Mesodermal cell (in vitro differentiated cells): ENCODE results near the gene RBBP8.

Experiments used
- H3K27ac ChIP-seq: 2 replicates; pipeline ENCODE4 v1.7.0; 2013; ENCODE audit warnings: mild to moderate bottlenecking, low read depth, low read length, moderate library complexity; ENCODE audit not compliant: severe bottlenecking
- H3K36me3 ChIP-seq: 2 replicates; pipeline ENCODE4 v1.7.1; 2013; ENCODE audit warnings: mild to moderate bottlenecking, low read length, moderate library complexity; ENCODE audit not compliant: control insufficient read depth, insufficient read depth
- H3K4me1 ChIP-seq: one replicate; pipeline ENCODE4 v1.7.1; 2013; ENCODE audit warnings: mild to moderate bottlenecking, low read length; ENCODE audit not compliant: insufficient read depth, control insufficient read depth, poor library complexity, severe bottlenecking
- H3K4me3 ChIP-seq: 2 replicates; pipeline ENCODE4 v1.7.0; 2013; ENCODE audit warnings: low read length, control low read depth, mild to moderate bottlenecking; ENCODE audit not compliant: insufficient read depth, poor library complexity, severe bottlenecking; ENCODE audit errors: extremely low read depth
- H3K9me3 ChIP-seq: 2 replicates; pipeline ENCODE4 v1.7.1; 2013; ENCODE audit warnings: mild to moderate bottlenecking, low read length, moderate library complexity; ENCODE audit not compliant: control insufficient read depth
- WGBS, 2 experiments: methylation state at CpG; one replicate each; pipeline ENCODE4 v1.1.5; 2013; ENCODE audit warnings: missing lambda C conversion rate in 2 of 2; ENCODE audit not compliant: insufficient coverage in 2 of 2; 5-methylcytosine and 5-hydroxymethylcytosine counted together

The RBBP8 gene

GRCh38 chr18:23037646-23038045 is 104.5 kb downstream of the RBBP8 start:
- no peak overlapping the region for H3K4me3 ChIP-seq
- no CpG with 5 or more reads among the region's 2 CpGs for WGBS, 2 experiments
- H3K9me3 ChIP-seq: no peaks in the 10 kb centered on the region
- peaks cover 2% of the 10 kb centered on the region for H3K4me1 ChIP-seq
- H3K36me3 ChIP-seq: no peaks in the 10 kb centered on the region
- no peak overlapping the region for H3K27ac ChIP-seq

DNA sequence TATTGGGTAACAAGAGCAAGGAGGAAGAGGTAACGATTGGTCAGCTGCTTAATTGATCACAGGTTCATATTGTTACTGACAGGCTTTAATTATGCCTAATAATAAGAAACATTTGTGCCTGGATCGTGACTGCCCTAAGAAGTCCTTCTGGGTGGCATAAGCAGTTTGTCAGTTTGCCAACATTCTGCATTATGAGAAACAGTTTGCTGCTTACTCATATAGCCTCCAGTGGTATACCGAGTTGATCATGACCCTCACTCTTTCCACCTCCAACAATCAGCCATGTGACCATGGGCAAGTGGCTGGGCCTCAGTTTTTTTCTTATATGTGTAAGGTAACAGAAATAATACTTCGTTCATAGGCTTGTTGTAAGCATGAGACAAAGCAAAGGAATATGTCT is 105.6 kb downstream of the RBBP8 start:
- H3K4me1 ChIP-seq: no peaks in the 10 kb centered on the region
- no peak overlapping the region for H3K27ac ChIP-seq
- WGBS, 2 experiments: 86 to 88% methylated on average over 2 of the region's 4 CpGs
- no peaks in the 10 kb centered on the region for H3K9me3 ChIP-seq
- no peak overlapping the region for H3K4me3 ChIP-seq
- no peaks in the 10 kb centered on the region for H3K36me3 ChIP-seq

DNA sequence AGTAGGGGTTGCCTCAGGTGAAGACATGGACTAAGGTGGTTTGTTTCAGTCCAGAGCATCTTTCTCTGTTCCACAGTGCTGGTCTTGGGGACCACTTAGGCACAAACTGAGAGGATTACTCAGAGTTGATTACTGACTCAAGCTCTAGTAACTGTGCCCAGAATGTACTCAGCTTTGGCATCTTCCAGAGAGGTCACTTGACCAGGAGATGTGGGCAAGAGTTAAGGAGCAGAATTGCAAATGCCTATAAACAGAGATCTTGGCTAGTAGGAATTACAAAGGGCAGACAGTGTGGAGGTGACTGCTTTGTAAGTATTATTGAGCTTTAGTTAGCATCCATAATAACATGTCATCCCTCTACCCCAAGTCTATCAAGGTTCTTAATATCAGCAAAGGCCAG is 109.0 kb downstream of the RBBP8 start:
- Histone ChIP-seq H3K4me3 (no peak overlapping the region), H3K27ac (no peak overlapping the region), H3K36me3 (no peaks in the 10 kb centered on the region), H3K9me3 (no peaks in the 10 kb centered on the region), H3K4me1 (no peaks in the 10 kb centered on the region)

DNA sequence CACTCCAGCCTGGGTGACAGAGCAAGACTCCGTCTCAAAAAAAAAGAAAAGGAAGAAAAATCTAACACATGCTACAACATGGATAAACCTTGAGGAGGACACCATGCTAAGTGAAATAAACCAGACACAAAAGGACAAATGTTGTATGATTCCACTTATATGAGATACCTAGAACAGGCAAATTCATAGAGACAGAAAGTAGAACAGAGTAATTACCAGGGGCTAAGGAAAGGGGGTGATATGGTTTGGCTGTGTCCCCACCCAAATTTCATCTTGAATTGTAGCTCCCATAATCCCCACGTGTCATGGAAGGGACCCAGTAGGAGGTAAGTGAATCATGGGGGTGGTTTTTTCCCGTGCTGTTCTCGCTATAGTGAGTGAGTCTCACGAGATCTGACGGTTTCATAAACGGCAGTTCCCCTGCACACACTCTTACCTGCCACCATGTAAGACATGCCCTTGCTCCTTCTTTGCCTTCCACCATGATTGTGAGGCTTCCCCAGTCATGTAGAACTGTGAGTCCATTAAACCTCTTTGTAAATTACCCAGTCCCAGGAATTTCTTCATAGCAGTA is 110.8 kb downstream of the RBBP8 start:
- Histone ChIP-seq H3K4me1 (no peaks in the 10 kb centered on the region), H3K9me3 (no peaks in the 10 kb centered on the region), H3K27ac (no peak overlapping the region), H3K36me3 (no peaks in the 10 kb centered on the region), H3K4me3 (no peak overlapping the region)
- 83 to 95% methylated on average over 1 to 3 of the region's 7 CpGs for WGBS, 2 experiments

DNA sequence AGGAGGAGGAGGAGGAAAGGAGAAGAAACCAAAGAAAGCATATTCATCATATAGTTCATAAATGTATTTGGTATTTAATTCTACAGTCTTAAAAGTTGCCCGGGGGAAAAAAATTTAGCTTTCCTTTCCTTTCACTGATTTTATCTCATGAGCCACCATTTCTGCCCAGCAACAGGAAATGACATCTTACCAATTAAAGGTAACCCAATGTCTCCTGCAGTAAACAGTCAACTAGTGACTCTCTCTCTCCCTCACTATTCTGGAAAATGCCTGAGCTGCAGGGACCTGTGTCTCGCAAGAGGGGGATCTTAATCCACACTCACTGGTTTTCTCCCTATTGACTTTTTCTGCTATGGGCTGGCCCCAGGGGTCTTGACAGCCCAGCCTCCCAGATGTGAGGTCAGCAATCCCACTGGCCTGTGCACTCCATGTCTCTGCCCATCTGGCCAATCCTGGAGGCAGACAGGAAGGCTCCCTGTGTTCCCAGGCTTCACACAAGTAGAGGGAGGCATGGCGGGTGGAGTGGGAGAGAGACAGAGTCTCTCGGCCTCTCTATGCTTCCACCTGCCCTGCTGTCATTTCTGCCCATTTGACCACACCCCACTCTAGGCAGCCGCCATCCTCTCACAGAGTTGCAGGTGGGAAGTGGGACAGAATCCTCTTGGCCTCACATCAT is 116.7 kb downstream of the RBBP8 start:
- 93 to 100% methylated on average over 3 of the region's 5 CpGs for WGBS, 2 experiments
- Histone ChIP-seq H3K4me1 (no peaks in the 10 kb centered on the region), H3K4me3 (no peak overlapping the region), H3K27ac (no peak overlapping the region), H3K36me3 (no peaks in the 10 kb centered on the region), H3K9me3 (no peaks in the 10 kb centered on the region)

DNA sequence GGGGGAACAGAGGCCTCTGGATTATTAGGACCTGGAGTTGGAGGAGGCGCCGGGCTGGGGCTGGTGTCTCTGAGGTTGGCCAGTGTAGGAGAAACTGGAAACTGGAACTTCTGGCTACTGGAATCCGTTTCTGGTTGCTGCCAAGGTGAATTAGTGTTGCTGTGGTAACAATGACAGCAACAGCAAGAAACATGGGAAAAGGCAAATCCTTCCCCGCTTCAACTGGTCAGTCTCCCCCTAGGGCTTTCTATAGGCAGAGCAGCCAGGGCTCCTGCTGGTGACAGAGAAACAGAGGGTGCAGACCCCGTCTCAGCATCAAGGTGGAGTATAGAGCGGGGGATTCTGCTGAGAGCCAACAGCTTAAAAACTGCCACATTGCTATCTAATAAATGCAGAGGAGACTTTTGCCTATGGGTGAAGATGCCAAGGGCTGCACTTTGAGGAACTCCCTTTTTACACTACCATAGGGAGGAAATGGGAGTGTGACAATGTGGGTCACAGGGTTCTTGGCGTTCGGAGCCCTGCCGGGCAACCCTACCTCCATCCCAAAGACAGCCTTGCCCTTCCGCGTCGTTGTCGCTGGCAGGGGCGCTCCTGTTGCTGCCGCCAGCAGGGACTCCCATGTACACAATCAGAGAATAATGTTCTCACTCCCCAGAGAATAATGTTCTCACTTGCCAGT is 120.8 kb downstream of the RBBP8 start:
- Histone ChIP-seq H3K36me3 (no peaks in the 10 kb centered on the region), H3K4me3 (no peak overlapping the region), H3K9me3 (no peaks in the 10 kb centered on the region), H3K27ac (peak overlapping the region; percentile 45), H3K4me1 (no peaks in the 10 kb centered on the region)
- WGBS, 2 experiments: 57 to 67% methylated on average over 4 of the region's 15 CpGs

DNA sequence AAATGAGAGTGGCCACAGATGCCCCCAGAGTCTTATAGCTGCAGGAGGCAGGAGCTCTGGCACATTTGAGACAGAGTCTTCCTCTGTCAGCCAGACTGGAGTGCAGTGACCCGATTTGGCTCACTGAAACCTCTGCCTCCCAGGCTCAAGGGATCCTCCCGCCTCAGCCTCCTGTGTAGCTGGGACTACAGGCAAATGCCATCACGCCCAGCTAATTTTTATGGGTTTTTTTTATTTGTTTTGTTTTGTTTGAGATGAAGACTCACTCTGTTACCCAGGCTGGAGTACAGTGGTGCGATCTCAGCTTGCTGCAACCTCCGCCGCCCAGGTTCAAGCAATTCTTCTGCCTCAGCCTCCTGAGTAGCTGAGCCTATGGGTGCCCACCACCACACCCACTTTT is 121.4 kb downstream of the RBBP8 start:
- WGBS, 2 experiments: 91 to 97% methylated on average over 5 to 6 of the region's 6 CpGs
- H3K9me3 ChIP-seq: no peaks in the 10 kb centered on the region

GRCh38 chr18:23056315-23056714 is 123.2 kb downstream of the RBBP8 start:
- Histone ChIP-seq H3K36me3 (no peaks in the 10 kb centered on the region), H3K9me3 (no peaks in the 10 kb centered on the region), H3K4me1 (no peaks in the 10 kb centered on the region), H3K27ac (no peak overlapping the region), H3K4me3 (no peak overlapping the region)
- WGBS, 2 experiments: 90 to 97% methylated on average over 2 to 4 of the region's 4 CpGs

More for the DNA sequence above, 121.4 kb downstream of the RBBP8 start:
- no peaks in the 10 kb centered on the region for H3K4me1 ChIP-seq
- H3K27ac ChIP-seq: no peak overlapping the region
- no peaks in the 10 kb centered on the region for H3K36me3 ChIP-seq
- H3K4me3 ChIP-seq: no peak overlapping the region

- Histone ChIP-seq H3K27ac (no peak overlapping the region), H3K4me3 (no peak overlapping the region), H3K9me3 (no peaks in the 10 kb centered on the region), H3K36me3 (no peaks in the 10 kb centered on the region), H3K4me1 (no peaks in the 10 kb centered on the region)
- WGBS, 2 experiments: 80 to 94% methylated on average over 1 to 2 of the region's 2 CpGs
Observed at GRCh38 chr18:23057096-23057495, 124.0 kb downstream of the RBBP8 start.

- H3K27ac ChIP-seq: no peak overlapping the region
- no peaks in the 10 kb centered on the region for H3K36me3 ChIP-seq
- no peak overlapping the region for H3K4me3 ChIP-seq
- peaks cover 8% of the 10 kb centered on the region for H3K9me3 ChIP-seq
- 85% methylated on average over 3 of the region's 7 CpGs; no CpG with 5 or more reads in 1 of the 2 experiments for WGBS, 2 experiments
- H3K4me1 ChIP-seq: no peaks in the 10 kb centered on the region
Observed at GRCh38 chr18:23058746-23059415, 125.8 kb downstream of the RBBP8 start.
